LHCN-M2 (cell line): Measurements from ENCODE around the gene THADA. TPM values are rescaled to one million over a fixed set of nuclear protein-coding genes. Genes with fewer than 3 reads are reported as not detected.
A peak's percentile ranks its signal among the peaks of the same experiment; 100 is the strongest.
"Not testable (repeated sequence)": the region's sequence is repeated elsewhere in the genome, so short reads cannot be mapped to it uniquely, and the experiment has no call there.

ENCODE experiments used
- DNase-seq: peaks from one replicate; pipeline ENCODE4 v3.0.0-alpha.2; 2012; ENCODE audit warnings: low read depth
- total RNA-seq: library from RNA; depleted of rRNA; stranded (reverse); fragments of >200 nt; gene quantifications from 2 replicates; pipeline ENCODE4 v1.2.3, GENCODE V29; 2014

Gene THADA
- total RNA-seq, 1 experiment from 2014 or later: 20.2 TPM

DNA sequence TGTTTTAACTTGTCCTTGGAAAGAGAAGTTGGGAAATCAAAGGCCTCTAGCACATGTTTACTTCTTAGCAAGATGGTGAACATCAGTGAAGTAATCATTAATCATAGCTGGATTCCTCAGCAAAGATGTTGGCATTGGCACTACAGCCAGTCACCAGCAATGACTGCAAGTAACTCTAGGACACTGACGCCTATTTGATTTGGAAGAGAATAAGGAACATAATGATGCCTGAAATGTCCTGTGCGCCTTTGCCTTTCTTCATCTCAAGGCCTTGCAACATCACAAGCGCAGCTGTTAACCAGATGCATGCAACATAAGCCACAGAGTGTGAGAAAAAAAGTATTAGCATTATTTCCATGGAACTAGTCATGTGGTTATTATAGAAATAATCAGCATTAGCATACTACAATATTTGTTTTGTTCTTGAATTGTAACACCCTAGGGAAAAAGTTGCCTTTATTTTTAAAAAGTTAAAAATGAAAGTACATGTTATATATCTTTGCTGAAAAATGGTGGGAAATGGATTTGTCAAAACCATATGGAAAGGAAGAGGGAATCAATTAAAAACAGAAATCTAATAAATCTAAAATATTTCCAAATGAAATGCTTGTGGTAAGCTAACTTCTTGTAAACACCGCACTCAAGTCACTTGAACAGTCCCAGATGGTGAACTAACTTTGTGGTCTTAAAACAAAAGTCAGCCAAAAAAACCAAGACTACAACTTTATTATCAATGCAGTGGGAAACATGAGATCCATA lies 55.6 kb downstream of the THADA start:
- DNase-seq: peak; percentile 99

DNA sequence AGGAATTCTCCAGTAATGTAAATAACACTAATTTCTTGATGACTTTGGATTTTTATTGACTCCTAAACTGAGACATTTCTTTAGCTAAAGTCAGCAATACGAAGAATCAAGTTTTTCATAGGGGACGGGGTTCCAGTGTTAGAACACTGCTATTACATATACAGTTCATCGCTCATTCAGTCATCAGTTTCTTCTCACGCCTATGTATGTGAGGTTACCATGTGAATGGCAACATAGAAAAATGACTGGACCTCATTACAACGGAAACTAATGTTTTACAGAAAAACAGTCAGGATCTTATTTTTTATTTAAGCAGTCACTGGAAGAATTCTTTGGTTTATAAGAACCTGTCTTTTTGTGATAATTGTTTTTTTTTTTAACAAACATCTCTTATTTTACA lies 56.4 kb downstream of the THADA start:
- DNase-seq: peak; percentile 4

DNA sequence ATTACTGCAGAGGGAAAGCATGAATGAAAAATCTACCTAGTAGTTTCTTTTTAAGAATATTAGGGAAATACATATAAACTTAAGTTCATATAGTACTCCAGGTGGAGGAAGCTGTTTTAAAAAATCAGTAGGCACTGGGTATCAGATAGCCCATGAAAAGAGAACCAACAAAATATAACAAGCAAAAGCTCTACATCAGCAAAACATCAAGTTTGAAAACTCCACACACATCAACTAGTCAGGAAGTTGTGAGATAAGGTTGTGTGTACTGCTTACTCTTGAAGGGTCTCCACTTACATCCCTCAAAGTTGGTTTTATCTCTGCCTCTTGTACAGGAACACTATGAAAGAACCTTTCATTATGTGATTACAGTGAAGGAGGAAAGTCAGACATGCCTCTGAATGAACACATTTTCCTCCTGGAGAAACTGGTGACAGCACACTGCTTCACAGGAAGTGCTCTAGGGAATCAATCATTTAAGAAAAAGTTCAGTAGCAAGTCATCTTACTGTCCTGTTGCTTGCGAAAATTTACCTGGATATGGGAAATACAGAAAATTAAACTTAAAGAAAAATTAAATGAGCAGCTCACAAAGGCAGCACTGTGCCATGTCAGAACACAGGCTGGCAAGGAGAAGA lies 57.7 kb downstream of the THADA start:
- DNase-seq: no peak

DNA sequence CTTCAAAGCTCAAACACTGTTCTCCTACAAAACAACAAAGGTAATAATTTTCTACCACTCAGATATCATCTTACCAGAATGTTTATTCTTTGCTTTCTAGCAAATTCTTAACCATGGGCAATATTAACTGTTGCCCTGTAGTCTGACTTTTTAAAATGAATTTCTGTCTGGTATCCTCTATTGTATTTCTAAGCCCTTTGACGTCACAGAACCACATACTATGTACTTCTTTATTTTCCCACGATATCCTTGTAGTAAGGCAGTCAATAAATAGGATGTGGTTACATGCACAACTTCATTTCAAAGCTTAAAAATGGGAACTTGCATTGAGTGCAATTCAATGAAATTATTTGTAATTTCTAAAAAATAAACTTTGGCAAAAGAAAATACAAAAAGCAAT lies 58.7 kb downstream of the THADA start:
- DNase-seq: peak; percentile 40

DNA sequence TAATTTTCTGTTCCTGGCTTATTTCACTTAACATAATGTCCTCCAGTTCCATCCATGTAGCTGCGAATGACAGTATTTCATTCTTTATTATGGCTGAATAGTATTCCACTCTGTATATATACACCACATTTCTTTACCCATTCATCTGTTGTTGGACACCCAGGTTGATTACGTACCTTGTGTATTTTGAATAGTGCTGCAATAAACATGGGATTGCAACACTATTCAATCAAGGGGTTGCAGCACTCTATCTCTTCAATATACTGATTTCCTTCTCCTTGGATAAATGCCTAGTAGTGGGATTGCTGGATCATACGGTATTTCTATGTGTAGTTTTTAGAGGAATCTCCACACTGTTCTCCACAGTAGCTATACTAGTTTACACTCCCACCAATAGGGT lies 61.3 kb downstream of the THADA start:
- DNase-seq: no peak

DNA sequence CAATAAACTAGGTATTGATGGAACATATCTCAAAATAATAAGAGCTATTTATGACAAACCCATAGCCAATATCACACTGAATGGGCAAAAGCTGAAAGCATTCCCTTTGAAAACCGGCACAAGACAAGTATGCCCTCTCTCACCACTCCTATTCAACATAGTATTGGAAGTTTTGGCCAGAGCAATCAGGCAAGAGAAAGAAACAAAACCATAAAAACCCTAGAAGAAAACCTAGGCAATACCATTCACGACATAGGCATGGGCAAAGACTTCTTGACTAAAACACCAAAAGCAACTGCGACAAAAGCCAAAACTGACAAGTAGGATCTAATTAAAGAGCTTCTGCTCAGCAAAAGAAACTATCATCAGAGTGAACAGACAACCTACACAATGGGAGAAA lies 63.3 kb downstream of the THADA start:
- not testable (repeated sequence) for DNase-seq

DNA sequence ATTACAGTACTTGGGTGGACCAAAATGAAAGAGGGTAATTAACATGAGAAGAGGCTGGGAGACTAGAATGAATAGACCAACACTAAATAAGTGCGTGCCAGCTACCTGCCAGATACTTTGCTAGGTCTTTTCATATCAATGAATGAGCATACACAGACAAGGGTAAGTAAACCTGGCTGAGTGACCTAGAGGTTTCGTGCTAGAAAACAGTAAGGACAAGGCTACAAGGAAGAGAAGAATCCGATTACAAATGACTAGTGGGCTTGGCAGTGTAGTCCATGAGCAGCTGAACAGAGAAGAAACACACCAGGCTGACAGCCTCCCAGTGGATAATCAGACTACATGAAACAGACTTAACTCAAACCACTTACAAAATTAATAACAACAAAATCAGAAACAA lies 64.6 kb downstream of the THADA start:
- DNase-seq: no peak

DNA sequence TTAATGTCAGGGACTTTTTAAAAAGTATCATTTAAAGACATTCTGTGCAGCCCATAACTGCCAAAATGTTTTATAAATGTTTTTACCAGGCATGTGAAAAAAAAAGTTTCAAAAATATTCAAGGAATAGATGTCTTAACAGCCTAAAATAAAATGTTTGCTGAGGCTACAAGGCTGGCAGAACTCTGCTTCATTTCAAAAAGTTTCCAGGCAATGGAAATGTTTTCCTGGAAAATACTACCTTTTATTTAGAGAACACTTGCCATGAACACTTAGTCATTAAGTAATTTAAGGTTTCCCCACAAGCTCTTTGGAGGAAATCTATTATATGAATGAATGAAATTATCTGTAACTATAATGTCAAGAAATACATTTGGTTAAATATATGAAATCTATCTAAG lies 68.8 kb downstream of the THADA start:
- no peak for DNase-seq

DNA sequence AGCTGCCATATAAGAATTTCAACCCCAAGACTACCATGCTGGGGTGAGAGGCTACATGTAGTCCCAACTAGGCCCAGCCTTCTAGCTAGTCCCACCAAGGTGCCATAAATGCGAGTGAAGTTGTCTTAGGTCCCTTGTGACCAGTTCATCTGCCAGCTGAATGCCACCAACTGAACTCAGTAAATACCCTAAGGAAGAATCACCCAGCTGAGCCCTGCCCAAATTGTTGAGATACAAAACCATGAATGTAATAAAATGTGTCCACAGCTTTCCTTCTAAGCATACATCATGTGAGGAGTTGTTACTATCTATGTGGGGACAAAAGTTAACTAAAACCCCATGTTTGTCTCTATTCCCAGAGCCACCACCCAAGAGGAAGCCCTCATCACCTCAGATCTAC lies 70.3 kb downstream of the THADA start:
- no peak for DNase-seq

DNA sequence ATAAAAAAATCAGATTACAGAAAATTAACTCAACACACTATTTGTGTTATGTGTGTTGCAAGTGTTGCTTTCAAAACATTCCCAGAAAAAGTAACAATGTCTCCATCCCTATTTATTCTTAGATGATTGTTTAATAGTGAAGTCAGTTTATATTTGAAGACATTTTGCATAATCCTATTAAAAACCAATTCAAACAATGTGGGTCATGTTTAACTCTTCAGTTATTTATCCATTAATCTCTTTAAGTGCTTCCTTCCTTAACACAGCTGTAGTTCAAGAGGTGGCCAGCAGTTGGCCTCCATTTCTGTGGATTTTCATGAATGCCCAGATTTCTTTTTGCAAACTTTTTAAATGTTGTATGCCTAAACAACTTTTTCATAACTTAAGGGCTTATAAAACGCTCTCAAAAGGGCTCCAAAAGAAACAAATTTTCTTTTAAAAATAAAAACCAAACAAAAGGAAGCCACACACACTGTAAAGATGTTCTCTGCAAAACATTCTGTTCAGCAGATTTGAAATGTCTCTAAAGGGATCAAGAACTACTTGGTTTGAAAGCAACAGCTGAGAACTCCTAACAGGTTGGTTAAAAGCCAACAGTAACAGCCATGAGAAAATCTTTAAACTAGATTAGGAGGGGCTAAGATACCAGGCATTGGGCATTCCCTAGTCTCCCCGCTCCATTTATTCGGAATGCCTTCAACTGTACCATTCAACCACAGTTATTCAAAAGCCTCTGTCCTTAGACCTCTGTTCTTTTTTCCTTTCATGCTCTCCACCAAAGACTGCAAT lies 71.5 kb downstream of the THADA start:
- DNase-seq: peak; percentile 65

DNA sequence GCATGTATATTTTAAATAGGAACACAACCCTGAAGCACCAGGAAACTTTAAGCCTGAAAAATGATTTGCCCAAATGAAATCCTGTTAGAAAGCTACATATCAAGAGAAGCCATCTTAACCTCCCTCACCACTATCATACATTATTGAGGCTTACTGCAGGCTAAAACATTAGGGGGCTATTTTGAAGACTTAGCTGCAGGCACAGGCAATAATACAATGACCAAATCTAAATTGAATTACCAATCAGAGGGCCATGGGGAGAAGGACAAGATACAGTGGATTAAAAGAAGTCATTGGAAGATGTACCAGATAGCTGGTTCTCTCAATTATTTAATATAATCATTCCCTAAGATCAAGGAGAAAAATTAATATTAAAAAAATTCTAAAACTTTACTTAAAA lies 73.7 kb downstream of the THADA start:
- no peak for DNase-seq

DNA sequence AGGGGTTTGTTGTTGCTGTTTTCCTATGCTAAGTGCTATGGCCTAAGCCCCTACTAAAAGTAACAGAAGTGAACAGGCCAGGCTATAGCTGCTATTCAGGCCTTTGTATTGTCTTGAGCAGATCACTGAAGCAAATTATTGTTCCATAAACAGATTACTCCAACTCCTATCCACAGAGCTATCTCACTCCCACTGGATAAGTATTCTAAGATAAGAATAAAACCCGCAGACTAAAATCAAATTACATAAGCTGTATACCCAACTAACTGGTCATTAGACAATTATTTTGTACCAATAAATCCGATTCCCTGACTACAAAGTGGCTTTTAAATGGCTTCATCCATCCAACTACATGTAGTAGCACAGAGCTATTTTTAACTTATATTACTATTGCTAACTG lies 74.3 kb downstream of the THADA start:
- no peak for DNase-seq

DNA sequence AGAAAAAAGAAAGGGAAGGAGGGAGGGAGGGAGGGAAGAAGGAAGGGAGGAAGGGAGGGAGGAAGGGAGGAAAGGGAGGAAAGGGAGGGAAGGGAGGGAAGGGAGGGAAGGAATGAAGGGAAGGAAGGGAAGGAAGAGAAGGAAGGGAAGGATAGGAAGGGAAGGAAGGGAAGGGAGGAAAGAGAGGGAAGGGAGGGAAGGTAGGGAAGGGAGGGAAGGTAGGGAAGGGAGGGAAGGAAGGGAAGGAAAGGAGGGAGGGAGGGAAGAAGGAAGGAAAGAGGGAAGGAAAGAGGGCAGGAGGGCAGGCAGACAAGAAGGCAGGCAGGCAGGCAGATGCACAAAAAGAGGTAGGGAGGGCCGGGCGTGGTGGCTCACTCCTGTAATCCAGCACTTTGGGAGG lies 74.9 kb downstream of the THADA start:
- DNase-seq: no peak

DNA sequence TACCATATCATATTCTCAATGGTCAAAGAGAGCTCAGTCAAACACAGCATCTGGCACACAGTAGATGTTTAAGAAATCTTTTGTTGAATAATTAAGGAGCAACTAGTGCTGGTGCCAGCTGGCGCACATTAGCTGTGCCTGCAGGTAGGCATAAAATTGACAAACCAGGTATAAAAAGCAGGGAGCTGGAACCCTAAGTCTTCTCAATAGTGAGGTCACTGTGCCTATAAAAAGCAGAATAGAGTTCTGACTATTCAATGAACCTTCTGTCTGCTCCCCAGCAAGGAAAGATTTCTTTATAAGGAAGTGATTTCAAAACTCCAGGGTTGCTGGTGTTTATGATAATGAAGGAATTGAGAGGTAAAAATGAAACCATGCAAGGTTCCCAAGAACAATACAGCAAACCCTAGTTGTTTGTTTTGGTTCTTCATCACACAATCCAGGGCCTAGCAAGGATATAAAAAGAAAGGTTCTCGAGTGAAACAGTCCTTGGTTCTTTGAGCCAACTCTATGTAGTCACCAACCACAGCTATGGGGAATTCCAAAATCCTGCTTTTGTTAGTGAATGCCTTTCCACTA lies 76.1 kb downstream of the THADA start:
- peak; percentile 89 for DNase-seq

DNA sequence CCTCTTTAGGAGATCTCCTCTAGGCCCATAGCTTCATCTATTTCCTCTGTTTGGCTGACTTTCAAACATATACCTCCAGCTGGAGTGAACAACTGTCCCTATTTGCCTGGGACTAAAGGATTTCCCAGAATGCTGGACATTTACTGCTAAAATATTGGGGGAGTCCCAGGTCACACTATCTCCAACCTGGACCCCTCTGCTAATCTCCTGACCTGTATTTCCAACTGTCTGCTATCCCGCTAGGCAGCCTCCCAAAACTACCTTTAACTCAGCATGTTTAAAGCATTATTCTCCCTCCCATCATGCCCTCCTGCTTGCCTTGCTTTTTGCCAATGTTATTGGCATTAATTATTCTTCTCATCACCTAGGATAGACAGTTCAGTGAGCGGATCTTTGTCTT lies 77.1 kb downstream of the THADA start:
- DNase-seq: no peak

DNA sequence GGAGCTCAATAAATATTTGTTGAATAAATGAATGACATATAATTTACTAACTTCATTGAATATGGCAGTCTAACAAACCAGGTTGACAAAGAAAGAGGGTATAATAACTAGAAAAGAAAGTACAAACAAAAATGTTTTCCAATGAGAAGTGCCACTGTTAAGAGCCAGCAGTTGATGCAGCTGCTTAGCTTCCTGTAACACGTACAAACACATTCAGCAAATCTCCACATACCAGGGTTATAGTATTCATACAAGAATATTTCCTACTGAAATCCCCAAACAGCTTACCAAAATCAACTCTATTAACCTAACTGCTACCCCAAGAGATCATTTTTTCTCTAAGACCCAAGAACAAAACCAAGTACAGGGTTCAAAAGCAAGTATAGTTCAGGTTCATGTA lies 77.7 kb downstream of the THADA start:
- peak; percentile 71 for DNase-seq

DNA sequence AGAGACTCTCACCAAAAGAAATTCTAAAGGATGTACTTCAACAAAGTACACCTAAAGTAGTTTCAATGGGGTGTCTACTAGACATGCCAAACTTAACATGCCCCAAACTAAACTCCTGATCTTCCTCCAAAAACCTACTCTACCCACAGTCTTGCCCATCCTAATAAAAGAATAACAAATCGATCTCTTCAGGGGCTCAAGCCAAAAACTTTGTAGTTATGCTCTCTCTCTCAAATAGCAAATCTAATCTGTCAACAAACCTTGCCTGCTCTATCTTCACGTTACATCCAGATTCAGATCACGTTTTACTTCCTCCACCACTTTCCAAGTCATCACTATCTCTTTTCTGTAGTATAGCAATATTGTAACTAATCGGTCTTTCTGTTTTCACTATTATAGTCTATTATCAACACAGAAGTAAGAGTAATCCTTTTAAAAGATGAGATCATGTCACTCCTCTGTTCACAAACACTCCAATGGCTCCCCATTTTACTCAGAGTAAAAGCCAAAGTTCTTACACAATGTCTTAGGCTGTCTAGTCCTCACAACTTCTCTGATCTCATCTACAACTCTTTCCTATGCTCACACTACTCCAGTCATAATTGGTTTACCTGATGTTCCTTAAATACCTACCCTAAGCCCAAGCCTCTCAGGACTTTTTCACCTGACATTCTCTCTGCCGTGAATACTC lies 79.9 kb downstream of the THADA start:
- peak; percentile 7 for DNase-seq

DNA sequence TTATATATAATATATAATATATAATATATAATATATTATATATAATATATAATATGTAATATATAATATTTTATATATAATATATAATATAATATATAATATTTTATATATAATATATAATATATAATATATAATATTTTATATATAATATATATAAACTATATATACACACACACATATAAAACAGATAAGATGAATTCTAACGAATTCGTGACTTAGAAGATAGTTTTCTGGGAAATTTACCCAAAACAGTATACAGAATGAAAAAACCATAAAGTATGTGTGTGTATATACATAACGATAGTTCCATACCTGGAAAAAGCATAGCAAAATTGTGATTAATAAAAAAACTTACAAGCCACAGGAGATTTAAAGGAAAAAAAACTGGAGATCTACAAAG lies 80.6 kb downstream of the THADA start:
- no peak for DNase-seq

DNA sequence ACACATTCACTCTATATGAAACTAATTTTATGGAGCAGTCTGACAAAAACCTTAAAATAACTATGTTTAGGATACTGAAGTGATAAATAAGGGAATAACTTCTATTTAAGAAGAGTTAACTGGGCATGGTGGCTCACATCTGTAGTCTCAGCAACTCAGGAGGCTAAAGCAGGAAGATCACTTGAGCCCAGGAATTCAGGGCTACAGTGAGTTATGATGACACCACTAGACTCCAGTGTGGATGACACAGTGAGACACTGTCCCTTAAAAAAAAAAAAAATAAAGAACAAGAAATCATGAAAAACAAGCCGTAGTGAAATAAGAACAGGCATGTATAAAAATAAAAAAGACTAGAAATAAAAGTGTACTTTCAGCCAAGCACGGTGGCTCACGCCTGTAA lies 82.0 kb downstream of the THADA start:
- no peak for DNase-seq

DNA sequence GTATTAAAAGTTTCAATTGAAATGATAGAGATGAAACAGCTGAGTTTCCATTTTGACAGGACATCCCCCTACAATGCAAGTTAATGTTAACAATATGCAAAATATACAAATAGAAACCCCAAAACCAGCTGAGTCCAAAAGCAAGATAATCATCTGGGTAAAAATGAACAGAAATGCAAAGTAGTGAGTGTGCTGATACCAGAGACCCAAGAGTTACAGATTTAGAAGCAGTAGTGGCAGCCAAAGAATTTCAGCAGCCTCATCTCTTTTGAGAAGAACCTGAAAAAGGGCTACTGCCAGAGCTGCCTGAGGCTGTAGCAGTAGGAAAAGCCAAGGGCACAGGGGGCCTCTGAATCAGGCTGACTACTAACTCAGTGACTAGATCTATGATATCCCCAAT lies 82.6 kb downstream of the THADA start:
- DNase-seq: no peak

DNA sequence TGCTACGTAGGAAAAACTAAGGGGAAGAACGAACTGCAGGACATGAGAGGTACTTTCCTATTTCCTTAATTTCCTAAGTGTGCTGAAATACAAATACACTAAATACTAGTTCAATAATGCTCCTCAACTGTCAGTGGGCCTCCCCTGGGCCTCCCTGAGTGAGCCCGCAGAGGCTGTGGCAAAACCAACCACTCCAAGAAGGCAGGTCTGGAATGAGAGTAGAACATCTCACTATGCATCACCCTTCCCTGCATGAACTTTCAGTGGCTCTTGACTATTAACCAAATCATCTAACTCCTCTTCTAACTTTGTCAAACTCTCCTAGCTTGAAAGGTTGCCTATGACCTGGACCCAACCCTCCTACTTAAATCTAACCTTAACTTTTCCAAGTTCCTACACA lies 84.6 kb downstream of the THADA start:
- no peak for DNase-seq

DNA sequence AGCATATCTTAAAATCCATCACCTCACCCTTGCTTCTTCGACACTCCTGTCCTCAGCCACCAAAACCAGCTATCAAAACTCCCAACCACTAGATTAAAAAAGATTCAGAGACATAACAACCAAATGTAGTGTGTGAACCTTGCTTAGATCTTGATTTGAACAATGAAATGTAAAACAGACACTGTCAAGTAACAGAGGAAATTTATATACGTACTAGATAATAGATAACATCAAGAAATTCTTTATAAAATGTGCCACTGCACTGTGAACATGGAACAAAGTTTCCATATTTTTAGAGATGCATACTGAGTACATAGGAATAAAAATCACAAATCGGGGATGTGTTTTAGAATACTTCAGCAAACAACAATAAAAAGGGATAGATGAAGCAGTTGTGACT lies 86.0 kb downstream of the THADA start:
- no peak for DNase-seq
